Measurements from ENCODE around the gene RUBCN.

Gene RUBCN

DNA sequence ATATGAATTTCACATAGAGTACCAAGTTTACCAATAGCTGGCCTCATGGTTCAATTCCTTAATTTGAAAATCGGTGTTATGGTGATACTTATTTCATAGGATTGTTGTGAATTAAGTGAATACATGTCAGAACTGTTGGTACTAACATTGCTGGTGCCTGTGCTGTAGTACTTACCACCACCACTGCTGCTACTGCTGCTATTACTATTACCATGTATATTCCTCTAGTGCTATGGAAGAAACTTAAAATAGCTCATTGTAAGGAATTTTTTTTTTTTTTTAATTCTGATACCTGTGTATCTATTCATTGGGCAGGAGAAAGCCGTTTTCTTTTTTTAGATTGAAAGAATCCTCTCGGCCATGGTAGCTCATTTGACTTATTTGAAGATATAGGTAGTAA lies 16.6 kb upstream of the RUBCN start:
- TF ChIP-seq, protein P1, sequence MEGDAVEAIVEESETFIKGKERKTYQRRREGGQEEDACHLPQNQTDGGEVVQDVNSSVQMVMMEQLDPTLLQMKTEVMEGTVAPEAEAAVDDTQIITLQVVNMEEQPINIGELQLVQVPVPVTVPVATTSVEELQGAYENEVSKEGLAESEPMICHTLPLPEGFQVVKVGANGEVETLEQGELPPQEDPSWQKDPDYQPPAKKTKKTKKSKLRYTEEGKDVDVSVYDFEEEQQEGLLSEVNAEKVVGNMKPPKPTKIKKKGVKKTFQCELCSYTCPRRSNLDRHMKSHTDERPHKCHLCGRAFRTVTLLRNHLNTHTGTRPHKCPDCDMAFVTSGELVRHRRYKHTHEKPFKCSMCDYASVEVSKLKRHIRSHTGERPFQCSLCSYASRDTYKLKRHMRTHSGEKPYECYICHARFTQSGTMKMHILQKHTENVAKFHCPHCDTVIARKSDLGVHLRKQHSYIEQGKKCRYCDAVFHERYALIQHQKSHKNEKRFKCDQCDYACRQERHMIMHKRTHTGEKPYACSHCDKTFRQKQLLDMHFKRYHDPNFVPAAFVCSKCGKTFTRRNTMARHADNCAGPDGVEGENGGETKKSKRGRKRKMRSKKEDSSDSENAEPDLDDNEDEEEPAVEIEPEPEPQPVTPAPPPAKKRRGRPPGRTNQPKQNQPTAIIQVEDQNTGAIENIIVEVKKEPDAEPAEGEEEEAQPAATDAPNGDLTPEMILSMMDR (IDR thresholded peaks at IDR 0.05; ENCODE audit: extremely low read depth, missing control alignments): no peak
- no peak for DNase-seq (ENCODE audit: low spot score)

DNA sequence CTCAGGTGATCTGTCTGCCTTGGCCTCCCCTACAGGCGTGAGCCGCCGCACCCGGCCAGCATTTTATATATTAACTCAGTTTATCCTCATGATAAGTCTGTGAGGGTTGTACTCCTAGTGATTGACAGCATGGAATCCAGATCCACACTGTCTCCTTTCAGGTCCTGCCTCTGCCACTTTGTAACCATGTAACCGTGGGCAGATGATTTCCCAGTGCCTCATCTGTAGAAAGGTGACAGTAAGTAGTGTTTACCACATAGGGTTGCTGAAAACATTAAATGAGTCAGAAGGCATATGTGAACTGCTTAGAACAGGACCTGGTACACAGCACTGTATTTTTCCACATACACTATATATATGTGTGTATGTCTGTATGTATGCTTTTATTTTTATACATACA lies 15.4 kb upstream of the RUBCN start:
- no peak for DNase-seq (ENCODE audit: low spot score)
- TF ChIP-seq, protein P1 (IDR thresholded peaks at IDR 0.05; ENCODE audit: extremely low read depth, missing control alignments): no peak

DNA sequence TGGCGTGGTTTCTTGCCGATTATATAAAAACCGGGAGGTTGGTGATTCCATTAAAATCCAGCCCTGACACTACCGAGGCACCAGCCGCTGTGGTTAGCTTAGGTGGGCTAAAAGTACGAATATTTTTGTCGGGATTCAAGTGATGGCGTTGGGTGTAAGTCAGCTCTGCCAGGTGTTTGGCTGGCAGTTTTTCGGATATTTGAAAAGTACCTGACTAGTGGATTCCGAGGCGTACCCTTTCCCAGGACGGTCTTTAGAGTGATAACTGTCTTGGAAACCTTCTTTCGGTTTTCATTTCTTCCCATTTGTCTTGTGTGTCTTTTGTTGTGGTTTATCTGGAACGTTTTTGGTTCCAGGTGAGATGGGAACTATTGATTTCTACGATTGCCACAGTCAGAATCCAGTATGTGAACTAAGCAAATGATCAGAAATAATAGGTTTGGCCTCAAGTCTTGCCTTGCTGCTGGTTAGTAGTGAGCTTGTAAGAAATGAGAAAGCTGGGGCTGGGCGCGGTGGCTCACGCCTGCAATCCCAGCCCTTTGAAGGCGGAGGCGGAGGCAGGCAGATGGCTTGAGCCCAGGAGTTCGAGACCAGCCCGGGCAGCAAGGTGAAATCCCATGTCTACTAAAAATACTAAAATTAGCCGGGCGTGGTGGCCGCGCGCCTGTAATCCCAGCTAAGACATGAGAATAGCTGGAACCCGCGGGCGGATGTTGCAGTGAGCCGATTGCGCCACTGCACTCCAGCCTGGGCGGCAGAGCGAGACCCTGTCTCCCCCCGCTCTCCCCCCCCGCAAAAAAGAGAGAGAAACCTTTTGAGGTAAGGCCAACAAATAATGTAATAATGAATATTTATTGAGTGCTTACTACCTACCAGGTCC lies 14.4 kb upstream of the RUBCN start:
- DNase-seq (ENCODE audit: low spot score): no peak
- TF ChIP-seq, protein P1 (IDR thresholded peaks at IDR 0.05; ENCODE audit: extremely low read depth, missing control alignments): no peak

GRCh38 chr3:197750396-197750831 lies 13.7 kb upstream of the RUBCN start:
- peak; percentile 85 for DNase-seq (ENCODE audit: low spot score)
- TF ChIP-seq, protein P1 (IDR thresholded peaks at IDR 0.05; ENCODE audit: extremely low read depth, missing control alignments): no peak

DNA sequence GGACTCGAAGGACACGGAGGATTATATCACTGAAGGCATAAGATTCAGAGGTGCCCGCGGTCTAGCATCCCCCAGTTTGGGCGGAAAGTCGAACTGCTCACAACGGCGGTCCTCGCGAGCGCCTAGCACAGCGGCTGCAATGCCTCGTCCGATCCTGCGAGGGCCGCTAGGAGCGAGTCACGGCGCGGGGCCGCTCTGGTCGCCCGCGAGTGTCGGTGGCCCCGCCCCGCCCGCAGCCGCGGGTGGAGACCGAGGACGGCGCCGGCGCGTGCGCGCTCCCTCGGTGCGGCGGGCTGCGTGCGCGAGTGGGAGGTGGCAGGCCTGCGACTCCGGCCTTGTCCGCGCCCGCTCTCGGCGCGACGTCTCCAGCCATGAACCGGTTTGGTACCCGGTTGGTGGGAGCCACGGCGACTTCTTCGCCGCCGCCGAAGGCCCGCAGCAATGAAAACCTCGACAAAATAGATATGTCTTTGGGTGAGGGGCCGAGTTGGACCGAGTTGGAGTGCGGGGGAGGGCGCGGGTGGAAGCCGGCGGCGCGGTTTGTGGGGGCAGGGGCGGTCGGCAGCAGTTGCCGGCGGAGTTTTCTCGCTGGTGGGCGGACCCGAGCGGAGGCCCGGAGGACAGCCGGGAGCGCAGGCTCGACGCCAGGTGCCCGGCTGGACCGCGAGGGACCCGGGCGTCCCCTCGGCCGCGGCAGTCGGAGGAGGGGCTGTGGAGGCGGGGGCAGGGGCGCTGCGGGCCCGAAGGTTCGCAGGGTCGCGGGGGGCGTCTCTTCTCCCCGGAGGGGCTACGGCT lies 13.1 kb upstream of the RUBCN start, which contains the start of gene FYTTD1:
TSS of gene FYTTD1 (plus strand) at position 283 of the 795 bp plus-strand sequence. CDS start at position 372, 89 bp downstream.
- peak; percentile 96 for DNase-seq (ENCODE audit: low spot score)
- TF ChIP-seq, protein P1 (IDR thresholded peaks at IDR 0.05; ENCODE audit: extremely low read depth, missing control alignments): peak; percentile 35

DNA sequence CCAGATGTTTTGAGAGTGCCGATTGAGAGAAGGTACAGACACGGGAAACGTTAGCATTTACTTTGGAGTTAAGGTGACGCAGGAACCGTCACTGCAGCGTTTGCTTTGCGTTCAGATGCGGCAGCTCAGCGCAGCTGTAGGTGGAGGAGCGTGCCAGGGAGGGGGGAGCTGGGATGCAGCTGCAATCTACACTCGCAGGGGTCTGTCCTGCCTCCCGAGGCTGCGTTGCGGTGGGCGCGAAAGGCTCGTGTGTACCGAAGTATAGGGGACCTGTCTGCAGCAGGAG lies 12.6 kb upstream of the RUBCN start:
- TF ChIP-seq, protein P1 (IDR thresholded peaks at IDR 0.05; ENCODE audit: extremely low read depth, missing control alignments): no peak
- DNase-seq (ENCODE audit: low spot score): peak; percentile 68

All from GM20000 (cell line).